Dendritic cell treated with granulocyte-macrophage colony-stimulating factor and Interleukin-4, amounts not matched to agents 40 ng/mL and 50 ng/mL, for 4 days (primary cell): Measurements from ENCODE around the gene OR4E2.

Experiments used
- H3K27ac Mint-ChIP-seq: one replicate; pipeline ENCODE4 v1.8.0; 2022; ENCODE audit warnings: mild to moderate bottlenecking, mixed read lengths
- H3K27me3 Mint-ChIP-seq: one replicate; pipeline ENCODE4 v1.8.0; 2022; ENCODE audit warnings: mild to moderate bottlenecking, mixed read lengths
- H3K36me3 Mint-ChIP-seq: one replicate; pipeline ENCODE4 v1.8.0; 2022; ENCODE audit warnings: low read depth, mixed read lengths
- H3K4me1 Mint-ChIP-seq: one replicate; pipeline ENCODE4 v1.8.0; 2022; ENCODE audit warnings: low read depth, mixed read lengths
- H3K4me3 Mint-ChIP-seq: one replicate; pipeline ENCODE4 v1.8.0; 2022; ENCODE audit warnings: mild to moderate bottlenecking, moderate library complexity, mixed read lengths
- H3K9me3 Mint-ChIP-seq: one replicate; pipeline ENCODE4 v1.8.0; 2022; ENCODE audit warnings: mixed read lengths
- intact Hi-C: fragments of 100-400 bp; cut with micrococcal nuclease; formaldehyde crosslinking; loops from one replicate; pipeline ENCODE4 v1.15.0; 2022

OR4E2 gene

DNA sequence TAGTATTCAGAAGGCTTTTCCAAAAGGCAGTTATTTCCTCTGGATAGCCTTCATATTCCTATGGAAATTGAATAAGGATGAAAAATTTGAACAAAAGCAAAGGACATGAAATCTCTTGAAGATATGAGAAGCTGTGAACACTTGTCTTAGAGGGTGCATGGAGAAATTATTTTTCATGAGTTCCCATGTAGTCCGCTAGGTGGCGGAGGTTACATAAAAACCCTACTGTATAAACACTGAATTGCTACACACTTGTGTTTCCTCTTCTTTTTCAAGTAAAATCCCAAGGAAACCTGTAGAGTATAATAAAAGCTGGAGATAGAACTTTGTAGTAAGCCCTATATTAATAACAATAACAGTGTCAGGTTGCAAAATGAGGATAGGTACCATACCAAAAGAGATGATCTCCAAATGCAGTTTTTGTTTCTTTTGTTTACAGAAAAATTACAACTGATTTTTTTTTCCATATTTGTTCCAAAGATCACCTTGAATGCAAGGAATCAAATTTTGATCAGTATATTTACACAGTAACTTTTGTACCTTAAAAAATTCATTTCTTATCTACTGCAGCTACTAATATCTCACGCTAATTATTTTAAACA is 57.8 kb downstream of the OR4E2 start:
- H3K9me3 Mint-ChIP-seq: peaks cover 8% of the 10 kb centered on the region
- intact Hi-C loops: no loop called here
- H3K4me3 Mint-ChIP-seq: no peak overlapping the region
- H3K27ac Mint-ChIP-seq: no peak overlapping the region
- H3K4me1 Mint-ChIP-seq: no peaks in the 10 kb centered on the region
- peaks cover 10% of the 10 kb centered on the region for H3K27me3 Mint-ChIP-seq
- no peaks in the 10 kb centered on the region for H3K36me3 Mint-ChIP-seq

DNA sequence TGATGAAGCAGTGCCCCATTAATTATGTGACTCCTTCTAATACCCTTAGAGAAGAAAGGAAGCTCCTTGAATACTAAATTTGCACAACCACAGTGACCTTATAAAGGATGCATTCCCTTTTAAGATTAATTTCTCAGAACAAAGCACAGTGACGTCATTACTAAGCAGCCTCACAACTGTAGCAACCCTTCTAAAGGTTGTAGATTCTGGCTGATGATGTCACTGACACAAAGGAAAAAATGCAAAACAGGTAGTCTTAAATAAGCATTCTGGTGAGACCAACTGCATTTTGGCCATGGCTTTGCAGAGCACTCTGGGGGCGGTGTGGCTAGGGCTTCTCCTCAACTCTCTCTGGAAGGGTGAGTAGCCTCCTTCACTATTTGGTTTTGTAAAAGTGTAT is 58.4 kb downstream of the OR4E2 start:
- intact Hi-C loops: no loop called here

DNA sequence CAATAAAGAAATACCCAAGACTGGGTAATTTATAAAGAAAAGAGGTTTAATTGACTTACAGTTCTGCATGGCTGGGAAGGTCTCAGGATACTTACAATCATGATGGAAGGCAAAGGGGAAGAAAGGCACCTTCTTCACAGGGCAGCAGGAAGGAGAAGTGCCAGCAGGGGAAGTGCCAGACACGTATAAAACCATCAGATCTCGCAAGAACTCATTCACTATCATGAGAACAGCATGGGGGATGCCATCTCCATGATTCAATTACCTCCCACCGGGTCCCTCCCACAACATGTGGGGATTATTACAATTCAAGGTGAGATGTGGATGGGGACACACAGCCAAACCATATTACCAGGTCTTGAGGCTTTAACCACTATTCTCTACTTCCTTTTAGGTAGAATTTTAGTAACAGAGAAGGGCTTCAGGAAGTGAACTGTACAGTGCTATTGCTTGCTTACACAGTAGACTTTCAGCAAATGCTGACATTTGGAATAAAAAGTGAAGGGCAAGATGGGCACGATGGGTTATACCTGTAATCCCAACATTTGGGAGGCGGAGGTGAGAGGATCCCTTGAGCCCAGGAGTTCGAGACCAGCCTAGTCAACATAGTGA is 60.8 kb downstream of the OR4E2 start:
- Mint-ChIP-seq H3K4me1 (no peaks in the 10 kb centered on the region), H3K4me3 (no peak overlapping the region)

More for the DNA sequence above, 58.4 kb downstream of the OR4E2 start:
- no peak overlapping the region for H3K27ac Mint-ChIP-seq
- peaks cover 8% of the 10 kb centered on the region for H3K9me3 Mint-ChIP-seq
- no peaks in the 10 kb centered on the region for H3K4me1 Mint-ChIP-seq
- H3K27me3 Mint-ChIP-seq: peaks cover 10% of the 10 kb centered on the region
- H3K36me3 Mint-ChIP-seq: no peaks in the 10 kb centered on the region
- no peak overlapping the region for H3K4me3 Mint-ChIP-seq

More for the DNA sequence above, 60.8 kb downstream of the OR4E2 start:
- intact Hi-C loops: no loop called here
- Mint-ChIP-seq H3K36me3 (no peaks in the 10 kb centered on the region), H3K27me3 (peaks cover 14% of the 10 kb centered on the region), H3K9me3 (no peaks in the 10 kb centered on the region), H3K27ac (no peak overlapping the region)
